ENCODE measurements around the gene LRRIQ1. TPM values are rescaled to one million over a fixed set of nuclear protein-coding genes. Genes with fewer than 3 reads are reported as not detected.

The LRRIQ1 gene
- total RNA-seq, 1 donor from 2014 or later: 3.8 TPM

GRCh38 chr12:85277191-85277590 is 241.0 kb downstream of the LRRIQ1 start:
- Mint-ChIP-seq H3K36me3 (ENCODE audit: low read depth) (no peaks in the 10 kb centered on the region), H3K27me3 (ENCODE audit: low read depth) (peaks cover 97% of the 10 kb centered on the region), H3K4me3 (no peak overlapping the region), H3K27ac (ENCODE audit: unreplicated experiment) (no peak overlapping the region), H3K4me1 (peaks cover 28% of the 10 kb centered on the region), H3K9me3 (no peaks in the 10 kb centered on the region)
- TF ChIP-seq, protein P1, sequence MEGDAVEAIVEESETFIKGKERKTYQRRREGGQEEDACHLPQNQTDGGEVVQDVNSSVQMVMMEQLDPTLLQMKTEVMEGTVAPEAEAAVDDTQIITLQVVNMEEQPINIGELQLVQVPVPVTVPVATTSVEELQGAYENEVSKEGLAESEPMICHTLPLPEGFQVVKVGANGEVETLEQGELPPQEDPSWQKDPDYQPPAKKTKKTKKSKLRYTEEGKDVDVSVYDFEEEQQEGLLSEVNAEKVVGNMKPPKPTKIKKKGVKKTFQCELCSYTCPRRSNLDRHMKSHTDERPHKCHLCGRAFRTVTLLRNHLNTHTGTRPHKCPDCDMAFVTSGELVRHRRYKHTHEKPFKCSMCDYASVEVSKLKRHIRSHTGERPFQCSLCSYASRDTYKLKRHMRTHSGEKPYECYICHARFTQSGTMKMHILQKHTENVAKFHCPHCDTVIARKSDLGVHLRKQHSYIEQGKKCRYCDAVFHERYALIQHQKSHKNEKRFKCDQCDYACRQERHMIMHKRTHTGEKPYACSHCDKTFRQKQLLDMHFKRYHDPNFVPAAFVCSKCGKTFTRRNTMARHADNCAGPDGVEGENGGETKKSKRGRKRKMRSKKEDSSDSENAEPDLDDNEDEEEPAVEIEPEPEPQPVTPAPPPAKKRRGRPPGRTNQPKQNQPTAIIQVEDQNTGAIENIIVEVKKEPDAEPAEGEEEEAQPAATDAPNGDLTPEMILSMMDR (conservative IDR thresholded peaks at IDR 0.05): no peak
- DNase-seq (ENCODE audit: low read depth, low spot score): no peak

DNA sequence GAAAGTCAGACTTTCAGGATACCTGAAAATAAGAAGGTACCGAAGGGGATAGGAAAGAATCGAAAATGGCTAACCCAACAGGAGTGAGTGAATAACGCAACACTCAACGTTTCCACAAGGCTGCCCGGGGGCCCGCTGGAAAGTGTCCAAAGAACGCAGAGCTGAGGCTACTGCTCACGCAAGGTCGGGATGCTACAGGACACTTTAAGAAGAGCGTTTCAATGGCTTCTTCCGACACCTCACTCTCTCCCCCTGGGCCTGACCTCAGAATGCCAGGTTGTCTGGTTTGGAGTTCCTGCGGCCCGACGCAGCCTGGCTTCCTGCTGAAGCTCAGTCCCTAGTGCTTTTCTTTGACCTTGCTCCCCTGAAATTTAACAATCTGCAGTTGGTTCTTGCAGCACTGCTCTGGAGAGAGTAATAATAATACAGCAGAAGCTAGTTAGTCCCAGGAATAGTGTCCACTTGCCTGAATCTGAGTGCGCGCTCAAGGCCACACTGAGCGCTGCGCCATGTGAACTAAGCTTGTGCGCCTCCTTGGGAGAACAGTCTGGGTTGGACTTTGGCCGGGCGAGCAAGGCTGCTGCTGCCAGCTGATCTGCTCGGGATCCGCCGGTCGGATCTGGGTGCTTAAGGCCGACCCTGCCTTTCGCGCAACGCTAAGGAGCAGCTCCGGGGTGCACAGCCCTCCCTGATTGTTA is 241.9 kb downstream of the LRRIQ1 start:
- Mint-ChIP-seq H3K27me3 (ENCODE audit: low read depth) (peaks cover 97% of the 10 kb centered on the region), H3K9me3 (no peaks in the 10 kb centered on the region), H3K36me3 (ENCODE audit: low read depth) (no peaks in the 10 kb centered on the region), H3K4me1 (peaks cover 28% of the 10 kb centered on the region), H3K4me3 (peak overlapping the region; percentile 45), H3K27ac (ENCODE audit: unreplicated experiment) (no peak overlapping the region)
- TF ChIP-seq, protein P1 (conservative IDR thresholded peaks at IDR 0.05): no peak
- DNase-seq (ENCODE audit: low read depth, low spot score): no peak

GRCh38 chr12:85278598-85279448 is 242.7 kb downstream of the LRRIQ1 start:
- DNase-seq (ENCODE audit: low read depth, low spot score): no peak
- Mint-ChIP-seq H3K4me1 (peaks cover 32% of the 10 kb centered on the region), H3K4me3 (peak overlapping the region; percentile 99), H3K27ac (ENCODE audit: unreplicated experiment) (no peak overlapping the region), H3K36me3 (ENCODE audit: low read depth) (no peaks in the 10 kb centered on the region), H3K27me3 (ENCODE audit: low read depth) (peaks cover 97% of the 10 kb centered on the region), H3K9me3 (no peaks in the 10 kb centered on the region)
- TF ChIP-seq, protein P1 (conservative IDR thresholded peaks at IDR 0.05): no peak

DNA sequence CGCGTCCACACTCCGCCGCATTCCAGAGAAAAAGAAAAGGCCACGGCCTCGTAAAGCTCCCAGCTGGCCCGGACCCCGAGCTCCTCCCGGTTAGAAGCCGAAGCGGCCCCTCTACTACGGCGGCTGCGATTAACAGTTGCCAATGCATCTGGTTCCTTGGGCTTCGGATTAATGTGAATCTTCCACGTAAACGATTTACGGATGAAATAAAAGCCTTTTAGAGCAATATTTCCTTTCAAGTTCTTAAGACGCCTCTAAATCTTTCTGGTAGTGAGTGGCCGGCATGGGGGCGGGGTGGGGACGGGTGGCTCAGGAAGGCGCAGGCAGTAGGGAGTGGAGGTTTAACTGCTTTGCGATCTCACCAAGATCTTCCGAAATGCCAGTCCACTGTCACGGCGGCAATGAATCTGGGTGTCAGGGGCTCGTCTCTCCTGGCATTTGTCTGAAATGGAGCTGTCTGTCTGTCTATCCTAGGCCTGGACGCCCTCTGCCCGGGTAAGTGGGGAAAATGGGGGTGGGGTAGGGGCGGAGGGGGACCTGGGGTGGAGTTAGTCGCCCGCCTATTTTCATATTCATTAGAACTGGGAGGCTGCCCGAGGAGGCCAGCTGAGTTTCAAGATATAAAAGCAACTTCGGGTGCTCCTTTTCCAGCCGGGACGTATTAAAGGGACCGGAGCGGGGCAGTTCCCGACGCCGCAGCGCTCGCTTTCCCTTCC is 243.5 kb downstream of the LRRIQ1 start:
- H3K27ac Mint-ChIP-seq (ENCODE audit: unreplicated experiment): no peak overlapping the region
- H3K4me3 Mint-ChIP-seq: peak overlapping the region; percentile 99
- no peaks in the 10 kb centered on the region for H3K36me3 Mint-ChIP-seq (ENCODE audit: low read depth)
- TF ChIP-seq, protein P1 (conservative IDR thresholded peaks at IDR 0.05): no peak
- DNase-seq (ENCODE audit: low read depth, low spot score): no peak
- no peaks in the 10 kb centered on the region for H3K9me3 Mint-ChIP-seq
- H3K4me1 Mint-ChIP-seq: peaks cover 32% of the 10 kb centered on the region
- H3K27me3 Mint-ChIP-seq (ENCODE audit: low read depth): peaks cover 90% of the 10 kb centered on the region

- H3K27me3 Mint-ChIP-seq (ENCODE audit: low read depth): peaks cover 92% of the 10 kb centered on the region
- peaks cover 32% of the 10 kb centered on the region for H3K4me1 Mint-ChIP-seq
- peak within 1 kb of the TSS; percentile 98 for H3K27ac Mint-ChIP-seq (ENCODE audit: unreplicated experiment)
- TF ChIP-seq, protein P1 (conservative IDR thresholded peaks at IDR 0.05): no peak
- no peaks in the 10 kb centered on the region for H3K9me3 Mint-ChIP-seq
- DNase-seq (ENCODE audit: low read depth, low spot score): peak; percentile 67
- peak within 1 kb of the TSS; percentile 99 for H3K4me3 Mint-ChIP-seq
- no peaks in the 10 kb centered on the region for H3K36me3 Mint-ChIP-seq (ENCODE audit: low read depth)
These were observed 244.2 kb downstream of the LRRIQ1 start, which contains the start of gene ALX1 for GRCh38 chr12:85280165-85280983. Gene ALX1, plus strand, starts transcription at chr12:85280220. Its CDS starts 42 bp downstream, at chr12:85280262.
